Karpas-422 (cell line): ENCODE results near the gene MSL1. TPM values are rescaled to one million over a fixed set of nuclear protein-coding genes. Genes with fewer than 3 reads are reported as not detected.

Experiments
- DNase-seq: peaks from one replicate; pipeline ENCODE4 v3.0.0-alpha.2; 2015
- H2AFZ ChIP-seq: fragments of 200-600 bp; sonication (generic); 2 replicates; pipeline ENCODE4 v1.6.1; 2014; ENCODE audit warnings: antibody characterized with exemption, low read length, mixed read lengths
- H3K27ac ChIP-seq: fragments of 200-600 bp; sonication (generic); 2 replicates; pipeline ENCODE4 v1.5.1; 2014; ENCODE audit warnings: mild to moderate bottlenecking, low read length, moderate library complexity
- H3K27me3 ChIP-seq: fragments of 200-600 bp; sonication (generic); 2 replicates; pipeline ENCODE4 v1.6.1; 2014; ENCODE audit warnings: low read length, mixed read lengths
- H3K36me3 ChIP-seq: fragments of 200-600 bp; sonication (generic); 2 replicates; pipeline ENCODE4 v1.6.1; 2014; ENCODE audit warnings: low read length, mixed read lengths; ENCODE audit not compliant: insufficient read depth
- H3K4me1 ChIP-seq: fragments of 200-600 bp; sonication (generic); 2 replicates; pipeline ENCODE4 v1.6.1; 2014; ENCODE audit warnings: mild to moderate bottlenecking, low read length, mixed read lengths
- H3K4me2 ChIP-seq: fragments of 200-600 bp; sonication (generic); 2 replicates; pipeline ENCODE4 v1.6.1; 2014; ENCODE audit warnings: low read length, low read depth, mild to moderate bottlenecking; ENCODE audit not compliant: poor library complexity, severe bottlenecking
- H3K4me3 ChIP-seq: fragments of 200-600 bp; sonication (generic); 2 replicates; pipeline ENCODE4 v1.5.1; 2014; ENCODE audit warnings: mild to moderate bottlenecking, antibody characterized with exemption, low read length, mixed read lengths
- H3K79me2 ChIP-seq: fragments of 200-600 bp; sonication (generic); 2 replicates; pipeline ENCODE4 v1.6.1; 2014; ENCODE audit warnings: mild to moderate bottlenecking, low read length, mixed read lengths
- H3K9ac ChIP-seq: fragments of 200-600 bp; sonication (generic); 2 replicates; pipeline ENCODE4 v1.6.0; 2014; ENCODE audit warnings: low read length
- H3K9me2 ChIP-seq: fragments of 200-600 bp; sonication (generic), shearing (Covaris generic); replicated peaks from 2 replicates; pipeline ENCODE4 v1.6.0; 2014; ENCODE audit warnings: mild to moderate bottlenecking, low read length, moderate library complexity; ENCODE audit not compliant: insufficient read depth
- H3K9me3 ChIP-seq: fragments of 300-700, 200-600 bp; sonication (generic); 2 replicates; pipeline ENCODE4 v1.6.1; 2014; ENCODE audit warnings: low read length, mixed read lengths
- H4K20me1 ChIP-seq: fragments of 200-600 bp; sonication (generic); 2 replicates; pipeline ENCODE4 v1.6.1; 2014; ENCODE audit warnings: mild to moderate bottlenecking, antibody characterized with exemption, low read length, low read depth; ENCODE audit not compliant: insufficient read depth
- total RNA-seq: library from RNA; depleted of rRNA; stranded (reverse); fragments of >200 nt; shearing (Covaris generic); gene quantifications from 2 replicates; pipeline ENCODE4 v1.2.3, GENCODE V29; 2014; ENCODE audit warnings: low replicate concordance

The MSL1 gene
- total RNA-seq, 1 experiment from 2014 or later, result 48.6 TPM

DNA sequence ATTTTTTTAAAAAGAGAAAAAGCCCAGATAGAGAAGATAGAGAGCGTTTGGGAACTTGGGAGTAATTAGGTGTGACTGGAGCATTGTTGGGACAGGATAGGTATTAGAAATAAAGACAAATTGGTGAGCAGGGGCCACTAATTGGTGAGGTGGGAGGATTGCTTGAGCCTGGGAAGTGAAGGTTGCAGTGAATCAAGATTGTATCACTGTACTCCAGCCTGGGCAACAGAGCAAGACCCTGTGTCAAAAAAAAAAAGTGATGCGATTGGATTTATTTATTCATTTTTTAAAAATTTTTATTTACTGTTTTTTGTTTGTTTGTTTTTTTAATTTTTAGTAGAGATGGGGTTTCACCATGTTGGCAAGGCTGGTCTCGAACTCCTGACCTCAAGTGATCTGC is 23.7 kb downstream of the MSL1 start:
- Histone ChIP-seq H3K27me3 (no peaks in the 10 kb centered on the region), H3K9me2 (no peaks in the 10 kb centered on the region), H3K36me3 (peaks cover 50% of the 10 kb centered on the region), H3K27ac (no peak overlapping the region), H3K79me2 (peaks cover 72% of the 10 kb centered on the region), H3K9me3 (no peaks in the 10 kb centered on the region), H3K4me2 (no peak overlapping the region), H3K4me1 (peaks cover 13% of the 10 kb centered on the region), H2AFZ (no peak overlapping the region), H3K4me3 (no peak overlapping the region), H4K20me1 (no peaks in the 10 kb centered on the region), H3K9ac (no peak overlapping the region)
- no peak for DNase-seq

DNA sequence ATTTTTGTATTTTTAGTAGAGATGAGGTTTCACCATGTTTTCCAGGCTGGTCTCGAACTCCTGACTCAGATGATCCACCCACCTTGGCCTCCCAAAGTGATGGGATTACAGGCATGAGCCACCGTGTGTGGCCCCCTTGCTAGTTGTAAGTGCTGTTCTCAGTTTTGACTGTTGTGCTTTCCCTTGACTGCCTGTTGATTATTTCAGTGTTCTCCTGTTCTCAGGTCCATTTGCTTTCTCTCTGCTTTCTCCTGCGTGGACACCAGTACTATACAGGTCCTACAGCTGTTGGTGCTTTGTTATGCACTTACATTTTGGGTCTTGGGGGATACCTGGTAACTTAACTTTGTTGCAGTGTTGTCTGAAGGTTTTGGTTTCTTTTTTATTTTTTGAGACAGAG is 26.8 kb downstream of the MSL1 start:
- H3K79me2 ChIP-seq, result peaks cover 74% of the 10 kb centered on the region

DNA sequence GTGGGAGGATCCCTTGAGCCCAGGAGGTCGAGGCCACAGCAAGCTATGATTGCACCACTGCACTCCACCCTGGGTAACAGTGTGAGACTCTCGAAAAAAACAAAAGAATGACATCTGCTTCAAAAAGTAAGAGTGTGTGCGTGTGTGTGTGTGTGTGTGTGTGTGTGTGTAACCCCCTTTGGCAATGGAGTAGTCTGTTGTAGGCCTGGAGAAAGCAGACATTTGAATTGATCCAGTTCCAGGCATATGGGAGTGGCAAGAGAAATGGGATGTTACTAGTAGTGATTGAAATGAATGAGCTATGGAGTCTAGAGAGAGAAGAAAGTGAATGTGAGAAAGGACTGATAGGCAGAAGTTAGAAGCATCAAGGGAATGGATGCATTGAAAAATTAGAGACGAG is 28.5 kb downstream of the MSL1 start:
- Histone ChIP-seq H4K20me1 (no peaks in the 10 kb centered on the region), H3K9me2 (no peaks in the 10 kb centered on the region), H3K9ac (no peak overlapping the region), H3K27ac (no peak overlapping the region), H3K27me3 (no peaks in the 10 kb centered on the region), H3K4me3 (no peak overlapping the region), H3K4me2 (no peak overlapping the region), H3K9me3 (no peaks in the 10 kb centered on the region), H3K4me1 (peaks cover 3% of the 10 kb centered on the region; the same call in 1 of the 2 replicates), H3K79me2 (peaks cover 82% of the 10 kb centered on the region), H2AFZ (no peak overlapping the region), H3K36me3 (peaks cover 65% of the 10 kb centered on the region)
- no peak for DNase-seq

More for the DNA sequence above, 26.8 kb downstream of the MSL1 start:
- Histone ChIP-seq H3K36me3 (peaks cover 54% of the 10 kb centered on the region), H3K9ac (no peak overlapping the region), H4K20me1 (no peaks in the 10 kb centered on the region), H3K4me2 (no peak overlapping the region), H2AFZ (no peak overlapping the region), H3K27me3 (no peaks in the 10 kb centered on the region), H3K9me2 (no peaks in the 10 kb centered on the region), H3K9me3 (no peaks in the 10 kb centered on the region), H3K27ac (no peak overlapping the region), H3K4me3 (no peak overlapping the region), H3K4me1 (peaks cover 3% of the 10 kb centered on the region; the same call in 1 of the 2 replicates)
- no peak for DNase-seq

DNA sequence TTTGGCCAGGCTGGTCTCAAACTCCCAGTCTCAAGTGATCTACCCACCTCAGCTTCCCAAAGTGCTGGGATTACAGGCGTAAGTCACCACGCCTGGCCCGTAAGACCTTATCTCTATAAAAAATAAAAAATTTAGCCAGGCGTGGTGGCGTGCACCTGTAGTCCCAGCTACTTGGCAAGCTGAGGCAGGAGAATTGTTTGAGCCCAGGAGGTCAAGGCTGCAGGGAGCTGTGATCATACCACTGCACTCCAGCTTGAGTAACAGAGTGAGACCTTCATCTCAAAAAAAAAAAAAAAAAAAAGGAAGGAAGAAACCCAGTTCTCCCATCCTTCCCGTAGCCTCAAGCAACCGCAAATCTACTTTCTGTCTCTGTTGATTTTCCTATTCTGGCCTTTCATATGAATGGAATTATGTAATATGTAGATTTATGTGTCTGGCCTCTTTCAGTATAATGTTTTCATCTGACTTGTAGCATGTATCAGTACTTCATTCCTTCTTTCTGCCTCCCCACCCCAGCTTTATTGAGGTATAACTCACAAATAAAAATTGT is 29.7 kb downstream of the MSL1 start:
- no peak overlapping the region for H3K4me3 ChIP-seq
- no peaks in the 10 kb centered on the region for H3K9me3 ChIP-seq
- H3K36me3 ChIP-seq, result peaks cover 61% of the 10 kb centered on the region
- no peaks in the 10 kb centered on the region for H3K27me3 ChIP-seq
- no peak overlapping the region for H2AFZ ChIP-seq
- peaks cover 3% of the 10 kb centered on the region; the same call in 1 of the 2 replicates for H3K4me1 ChIP-seq
- no peak for DNase-seq
- no peaks in the 10 kb centered on the region for H4K20me1 ChIP-seq
- H3K9ac ChIP-seq, result no peak overlapping the region
- H3K9me2 ChIP-seq, result no peaks in the 10 kb centered on the region
- H3K27ac ChIP-seq, result no peak overlapping the region
- no peak overlapping the region for H3K4me2 ChIP-seq
- peaks cover 85% of the 10 kb centered on the region for H3K79me2 ChIP-seq

DNA sequence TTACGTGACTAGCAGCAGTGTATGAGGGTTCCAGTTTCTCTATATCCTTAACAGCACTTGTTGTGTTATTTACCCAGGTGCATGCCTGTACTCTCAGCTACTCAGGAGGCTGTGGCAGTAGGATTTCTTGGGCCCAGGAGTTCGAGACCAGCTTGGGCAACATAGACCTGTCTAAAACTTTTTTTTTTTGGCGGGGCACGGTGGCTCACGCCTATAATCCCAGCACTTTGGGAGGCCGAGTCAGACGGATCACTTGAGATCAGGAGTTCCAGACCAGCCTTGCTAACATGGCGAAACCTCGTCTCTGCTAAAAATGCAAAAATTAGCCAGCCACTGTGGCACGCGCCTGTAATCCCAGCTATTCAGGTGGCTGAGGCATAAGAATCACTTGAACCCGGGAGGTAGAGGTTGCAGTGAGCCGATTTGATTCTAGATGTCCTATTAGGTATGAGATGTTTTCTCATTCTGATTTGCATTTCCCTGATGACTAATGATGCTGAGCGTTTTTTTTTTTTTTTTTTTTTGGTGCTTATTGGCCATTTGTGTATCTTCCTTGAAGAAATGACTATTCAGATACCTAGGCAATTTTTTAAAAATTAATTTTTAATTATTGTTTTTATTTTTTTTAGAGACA is 31.9 kb downstream of the MSL1 start:
- Histone ChIP-seq H3K9me3 (no peaks in the 10 kb centered on the region), H3K9me2 (no peaks in the 10 kb centered on the region), H3K4me1 (peaks cover 3% of the 10 kb centered on the region; the same call in 1 of the 2 replicates), H3K9ac (no peak overlapping the region), H3K36me3 (peaks cover 51% of the 10 kb centered on the region), H4K20me1 (no peaks in the 10 kb centered on the region), H3K27ac (no peak overlapping the region), H2AFZ (no peak overlapping the region), H3K4me3 (no peak overlapping the region), H3K79me2 (peaks cover 78% of the 10 kb centered on the region), H3K4me2 (no peak overlapping the region), H3K27me3 (no peaks in the 10 kb centered on the region)
- no peak for DNase-seq

DNA sequence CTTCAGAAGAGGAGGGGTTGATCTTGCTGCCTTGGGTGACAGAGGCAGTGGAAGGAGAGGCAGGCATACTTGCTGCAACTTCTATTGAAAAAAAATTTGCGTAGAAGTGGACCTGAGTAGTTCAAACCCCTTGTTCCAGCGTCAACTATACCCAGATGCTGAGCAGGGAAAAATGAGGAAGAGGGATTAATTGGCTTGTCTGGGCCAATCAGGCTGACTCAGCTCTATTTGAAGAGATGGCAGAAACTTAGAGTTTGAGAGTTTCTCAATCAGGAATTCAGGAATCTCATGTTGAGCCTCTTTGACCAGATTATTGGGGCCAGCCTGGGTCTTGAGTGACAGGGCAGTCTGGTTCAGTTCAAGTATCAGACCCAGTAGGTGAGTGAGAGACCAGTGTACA is 36.2 kb downstream of the MSL1 start:
- Histone ChIP-seq H3K27ac (no peak overlapping the region), H3K79me2 (peaks cover 56% of the 10 kb centered on the region), H3K9ac (no peak overlapping the region), H3K4me2 (no peak overlapping the region), H3K4me3 (no peak overlapping the region), H4K20me1 (no peaks in the 10 kb centered on the region), H2AFZ (no peak overlapping the region), H3K36me3 (peaks cover 44% of the 10 kb centered on the region), H3K4me1 (peaks cover 2% of the 10 kb centered on the region; the same call in 1 of the 2 replicates), H3K27me3 (no peaks in the 10 kb centered on the region), H3K9me3 (no peaks in the 10 kb centered on the region), H3K9me2 (no peaks in the 10 kb centered on the region)
- DNase-seq, result no peak

DNA sequence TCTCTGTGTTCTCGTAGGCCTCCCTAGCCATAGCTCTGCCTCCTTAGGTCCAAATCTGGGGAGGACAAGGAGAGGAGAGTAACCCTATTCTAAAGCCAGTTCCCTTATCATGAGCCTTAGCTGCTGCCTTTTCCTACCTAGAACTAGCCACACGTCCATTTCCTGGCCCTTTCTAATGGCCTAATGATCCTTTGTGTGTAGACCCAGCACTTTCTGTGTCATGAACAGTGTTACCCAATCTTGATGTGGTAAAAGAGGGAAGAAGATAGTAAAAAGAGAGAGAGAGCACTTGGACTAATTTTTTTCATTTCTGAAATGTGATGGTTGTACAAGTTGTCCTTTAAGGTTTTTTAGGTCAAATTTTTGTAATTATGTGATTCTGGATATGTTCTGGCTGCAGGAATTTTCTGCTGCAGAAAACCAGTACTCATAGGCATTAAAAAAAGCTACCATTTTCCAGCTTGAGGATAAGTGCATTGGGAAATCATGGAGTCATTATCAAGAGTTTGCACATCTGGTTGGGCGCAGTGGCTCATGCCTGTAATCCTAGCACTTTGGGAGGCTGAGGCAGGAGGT is 36.8 kb downstream of the MSL1 start:
- Histone ChIP-seq H3K36me3 (peaks cover 43% of the 10 kb centered on the region), H3K79me2 (peaks cover 53% of the 10 kb centered on the region), H3K9me3 (no peaks in the 10 kb centered on the region), H2AFZ (no peak overlapping the region), H3K4me2 (no peak overlapping the region), H3K27ac (no peak overlapping the region), H3K9ac (no peak overlapping the region), H3K4me1 (no peaks in the 10 kb centered on the region), H4K20me1 (no peaks in the 10 kb centered on the region), H3K27me3 (no peaks in the 10 kb centered on the region), H3K4me3 (no peak overlapping the region), H3K9me2 (no peaks in the 10 kb centered on the region)
- no peak for DNase-seq

DNA sequence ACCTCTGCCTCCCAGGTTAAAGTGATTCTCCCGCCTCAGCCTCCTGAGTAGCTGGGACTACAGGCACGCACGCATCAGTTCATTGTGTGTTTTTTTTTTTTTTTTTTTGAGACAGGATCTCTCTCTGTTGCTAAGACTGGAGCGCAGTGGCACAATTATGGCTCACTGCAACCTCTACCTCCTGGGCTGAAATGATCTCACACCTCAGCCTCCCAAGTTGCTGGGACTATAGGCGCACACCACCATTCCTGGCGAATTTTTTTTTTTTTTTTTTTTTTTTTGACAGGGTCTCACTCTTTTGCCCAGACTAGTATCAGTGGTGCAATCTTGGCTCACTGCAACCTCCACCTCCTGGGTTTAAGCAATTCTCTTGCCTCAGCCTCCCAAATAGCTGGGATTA is 37.7 kb downstream of the MSL1 start:
- Histone ChIP-seq H3K4me2 (no peak overlapping the region), H4K20me1 (no peaks in the 10 kb centered on the region), H3K27ac (no peak overlapping the region), H3K4me1 (no peaks in the 10 kb centered on the region), H3K36me3 (peaks cover 41% of the 10 kb centered on the region), H3K9ac (no peak overlapping the region), H3K9me3 (no peaks in the 10 kb centered on the region), H3K9me2 (no peaks in the 10 kb centered on the region), H3K79me2 (peaks cover 50% of the 10 kb centered on the region), H2AFZ (no peak overlapping the region), H3K27me3 (no peaks in the 10 kb centered on the region), H3K4me3 (no peak overlapping the region)
- no peak for DNase-seq
